Right ventricle myocardium inferior (tissue), 1 donor: ENCODE data around the gene GDF10. TPM values are rescaled to one million over a fixed set of nuclear protein-coding genes. Genes with fewer than 3 reads are reported as not detected.

Source experiments
- ATAC-seq: fragments of 200-7000 bp; cut with Tn5 transposase; one replicate; pipeline ENCODE4 v1.9.1; 2020; ENCODE audit warnings: mild to moderate bottlenecking, moderate library complexity
- DNase-seq: peaks from one replicate; pipeline ENCODE4 v3.0.0; 2021; ENCODE audit errors: missing footprints
- intact Hi-C: fragments of 100-400 bp; cut with DNase I; formaldehyde crosslinking; loops from one replicate; pipeline ENCODE4 v1.11.0; 2022
- total RNA-seq: library from RNA; stranded (reverse); fragmentation: NEBNext Ultra II Directional; extraction: Animal tissue kit (Norgen Biotek cat#: 25700); gene quantifications from one replicate; pipeline ENCODE4 v1.2.1, GENCODE V29; 2021
- donor health status: DM: no; HTN: yes; CAD: no; lungs with severe emphysema.

Gene GDF10
- total RNA-seq, 1 donor from 2014 or later = 0.27 TPM

DNA sequence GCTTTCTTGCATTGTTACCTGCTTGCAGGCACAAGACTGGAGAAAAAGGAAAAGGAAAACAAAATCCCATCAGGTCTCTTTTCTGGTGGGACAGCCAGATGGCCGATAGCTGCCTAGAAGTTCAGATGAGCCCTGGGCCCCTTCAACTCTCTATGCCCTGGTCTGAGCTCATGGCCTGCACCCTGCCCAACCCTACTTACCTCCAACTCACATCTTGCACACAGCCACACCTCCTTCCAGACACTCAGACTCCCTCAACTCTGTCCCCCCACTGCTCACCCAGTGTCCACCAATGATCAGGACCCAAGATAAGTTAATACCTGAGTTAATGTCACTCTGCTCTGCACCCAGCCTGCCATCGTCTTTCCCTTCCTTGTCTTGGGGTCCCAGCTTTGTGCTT lies 59.1 kb downstream of the GDF10 start:
- no peak for ATAC-seq
- intact Hi-C loops = no loop called here
- no peak for DNase-seq

DNA sequence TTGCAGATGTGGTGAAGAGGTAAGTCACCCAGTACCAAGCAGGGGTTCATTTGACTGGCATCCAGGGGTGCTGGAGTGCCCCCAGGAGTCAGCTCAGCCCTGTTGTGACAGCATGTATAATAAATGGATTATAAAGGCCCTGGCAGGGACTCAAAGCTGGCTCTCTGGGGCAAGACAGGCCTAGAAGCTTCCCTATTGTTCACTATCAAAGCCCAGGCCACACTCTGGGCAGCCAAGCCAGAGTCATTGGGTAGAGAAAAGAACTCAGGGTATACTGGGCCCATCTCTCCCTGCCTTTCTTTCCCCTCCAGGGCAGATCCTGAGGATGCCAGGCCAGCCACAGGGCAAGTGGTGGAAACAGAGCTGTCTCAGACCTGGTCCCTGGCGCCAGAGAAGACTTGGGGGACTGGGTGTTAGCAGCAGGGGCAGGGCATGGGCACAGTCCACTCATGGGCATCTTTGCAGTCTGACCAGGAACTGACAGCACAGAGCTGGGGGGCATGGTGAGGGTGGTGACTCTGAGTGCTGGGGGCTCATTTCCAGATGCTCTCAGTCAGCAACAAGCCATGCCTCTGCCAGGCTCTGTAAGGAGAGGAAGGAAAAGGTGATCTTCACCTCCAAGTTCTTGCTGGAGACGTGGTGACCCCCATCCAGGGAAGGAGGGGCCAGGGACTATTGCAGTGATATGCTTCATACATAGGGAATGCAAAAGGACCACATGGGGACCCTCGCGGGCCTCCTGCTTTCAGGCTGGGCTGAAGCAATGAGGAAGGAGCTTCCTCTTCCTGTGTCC lies 59.8 kb downstream of the GDF10 start:
- intact Hi-C loops = no loop called here
- ATAC-seq (no peak), DNase-seq (no peak)

DNA sequence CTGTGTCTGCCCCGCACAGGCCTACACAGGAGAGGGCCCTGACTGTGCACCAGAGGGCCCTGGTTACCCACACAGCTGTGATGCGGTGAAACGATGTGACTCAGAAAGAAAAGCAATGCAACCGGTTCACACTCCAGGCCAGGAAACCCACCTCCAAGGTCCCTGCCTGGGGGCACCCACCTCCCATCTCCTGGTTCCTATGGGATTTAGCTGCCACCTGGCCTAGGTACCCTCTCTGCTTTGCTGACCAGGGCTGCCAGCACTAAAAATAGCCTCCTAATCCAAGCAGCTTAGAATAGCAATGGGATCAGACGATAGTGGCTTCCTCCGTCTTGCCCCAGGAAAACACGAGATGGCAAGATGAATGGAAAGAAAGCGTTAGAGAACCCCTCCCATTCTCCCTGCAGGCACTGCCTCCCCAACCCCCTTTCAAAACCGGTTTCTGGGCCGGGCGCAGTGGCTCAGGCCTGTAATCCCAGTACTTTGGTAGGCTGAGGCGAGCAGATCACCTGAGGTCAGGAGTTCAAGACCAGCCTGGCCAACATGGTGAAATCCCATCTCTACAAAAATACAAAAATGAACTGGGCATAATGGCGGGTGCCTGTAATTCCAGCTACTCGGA lies 60.5 kb downstream of the GDF10 start:
- ATAC-seq (peak; percentile 54), DNase-seq (no peak)
- intact Hi-C loops = no loop called here

DNA sequence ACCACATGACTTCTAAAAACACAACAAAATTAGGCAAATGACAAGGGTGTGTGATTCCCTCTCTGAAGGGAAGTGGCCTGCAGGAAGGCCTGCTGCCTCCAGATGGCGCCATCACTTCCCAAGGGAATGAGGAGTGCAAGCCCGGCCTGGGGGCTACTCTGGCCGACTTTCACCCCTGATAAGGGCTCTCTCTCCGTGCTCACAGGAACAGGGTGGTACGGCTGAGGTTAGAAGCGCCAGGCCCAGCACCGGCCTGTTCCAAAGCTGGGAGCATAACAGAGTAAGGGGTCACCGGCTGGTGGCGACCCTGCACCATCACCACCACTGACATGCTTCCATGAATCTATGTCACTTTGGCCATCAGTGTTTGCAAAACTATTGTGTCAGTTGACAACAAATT lies 61.3 kb downstream of the GDF10 start:
- DNase-seq (no peak), ATAC-seq (peak; percentile 32)
- intact Hi-C loops = no loop called here

DNA sequence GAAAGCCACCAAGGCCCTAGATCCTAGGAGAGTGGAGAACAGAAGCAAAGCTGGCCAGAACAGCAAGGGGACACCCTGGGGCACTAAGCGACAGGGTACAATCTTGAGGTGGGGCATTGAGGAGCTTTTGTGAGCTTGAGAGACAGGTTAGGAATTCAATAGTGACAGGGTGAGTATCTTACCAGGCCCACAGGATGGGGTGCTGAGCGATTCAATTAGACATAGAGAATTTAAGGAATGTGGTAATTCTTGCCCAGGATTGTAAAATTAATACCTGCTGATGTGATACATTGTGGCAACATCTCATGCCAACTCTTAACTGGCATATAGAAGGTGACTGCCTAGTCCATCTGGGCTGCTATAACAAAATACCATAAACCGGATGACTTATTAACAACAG lies 62.2 kb downstream of the GDF10 start:
- DNase-seq (no peak), ATAC-seq (no peak)
- intact Hi-C loops = no loop called here

Other genes with a start within 250 kb of the GDF10 start
- gene GDF2, start 22.3 kb downstream of the GDF10 start, total RNA-seq = not detected
- not detected for gene RBP3, start 48.2 kb downstream of the GDF10 start, total RNA-seq
- not detected for gene ZNF488, start 84.1 kb downstream of the GDF10 start, total RNA-seq
- gene ANXA8, start 183.9 kb downstream of the GDF10 start, total RNA-seq = 1.1 TPM
- gene FAM25G, start 191.5 kb downstream of the GDF10 start, total RNA-seq = not detected
- 1.7 TPM for gene AGAP9, start 223.4 kb downstream of the GDF10 start, total RNA-seq